HG02678 (cell line): ENCODE results near the gene MAPK4.

Experiments
- ATAC-seq: cut with Tn5 transposase; IDR thresholded peaks from one replicate; pipeline ENCODE4 v1.9.1; 2021; ENCODE audit warnings: mild to moderate bottlenecking, moderate library complexity; ENCODE audit not compliant: unreplicated experiment

MAPK4 gene

GRCh38 chr18:50651334-50651733 lies 91.4 kb downstream of the MAPK4 start:
- no peak for ATAC-seq

GRCh38 chr18:50653402-50654093 lies 93.7 kb downstream of the MAPK4 start:
- ATAC-seq, result no peak

GRCh38 chr18:50654211-50654610 lies 94.3 kb downstream of the MAPK4 start:
- no peak for ATAC-seq

GRCh38 chr18:50654658-50655550 lies 95.0 kb downstream of the MAPK4 start:
- ATAC-seq, result no peak

- no peak for ATAC-seq
Observed at GRCh38 chr18:50656396-50656795, 96.5 kb downstream of the MAPK4 start.

GRCh38 chr18:50656841-50657470 lies 97.1 kb downstream of the MAPK4 start:
- no peak for ATAC-seq

GRCh38 chr18:50658601-50659000 lies 98.7 kb downstream of the MAPK4 start:
- ATAC-seq, result no peak

- no peak for ATAC-seq
Observed at GRCh38 chr18:50659091-50660003, 99.5 kb downstream of the MAPK4 start.

- ATAC-seq, result no peak
Observed at GRCh38 chr18:50661013-50661412, 101.1 kb downstream of the MAPK4 start.

- ATAC-seq, result no peak
Observed at GRCh38 chr18:50662177-50662576, 102.3 kb downstream of the MAPK4 start.

GRCh38 chr18:50662775-50663383 lies 103.0 kb downstream of the MAPK4 start:
- no peak for ATAC-seq

- no peak for ATAC-seq
Observed at GRCh38 chr18:50663626-50664441, 103.9 kb downstream of the MAPK4 start.

GRCh38 chr18:50665015-50665414 lies 105.1 kb downstream of the MAPK4 start:
- ATAC-seq, result no peak

GRCh38 chr18:50665519-50665918 lies 105.6 kb downstream of the MAPK4 start:
- ATAC-seq, result no peak

- ATAC-seq, result no peak
Observed at GRCh38 chr18:50666536-50666935, 106.6 kb downstream of the MAPK4 start.

GRCh38 chr18:50671376-50671775 lies 111.5 kb downstream of the MAPK4 start:
- no peak for ATAC-seq

- ATAC-seq, result no peak
Observed at GRCh38 chr18:50674307-50674980, 114.6 kb downstream of the MAPK4 start.

GRCh38 chr18:50675043-50675442 lies 115.2 kb downstream of the MAPK4 start:
- no peak for ATAC-seq

- no peak for ATAC-seq
Observed at GRCh38 chr18:50678651-50679050, 118.8 kb downstream of the MAPK4 start.
